Femur (tissue), 1 donor: Measurements from ENCODE around the gene TBC1D14.
"Not testable (repeated sequence)": the region's sequence is repeated elsewhere in the genome, so short reads cannot be mapped to it uniquely, and the experiment has no call there.

Source experiments
- DNase-seq: peaks from one replicate; pipeline ENCODE4 v3.0.0-alpha.2; 2017

TBC1D14 gene

DNA sequence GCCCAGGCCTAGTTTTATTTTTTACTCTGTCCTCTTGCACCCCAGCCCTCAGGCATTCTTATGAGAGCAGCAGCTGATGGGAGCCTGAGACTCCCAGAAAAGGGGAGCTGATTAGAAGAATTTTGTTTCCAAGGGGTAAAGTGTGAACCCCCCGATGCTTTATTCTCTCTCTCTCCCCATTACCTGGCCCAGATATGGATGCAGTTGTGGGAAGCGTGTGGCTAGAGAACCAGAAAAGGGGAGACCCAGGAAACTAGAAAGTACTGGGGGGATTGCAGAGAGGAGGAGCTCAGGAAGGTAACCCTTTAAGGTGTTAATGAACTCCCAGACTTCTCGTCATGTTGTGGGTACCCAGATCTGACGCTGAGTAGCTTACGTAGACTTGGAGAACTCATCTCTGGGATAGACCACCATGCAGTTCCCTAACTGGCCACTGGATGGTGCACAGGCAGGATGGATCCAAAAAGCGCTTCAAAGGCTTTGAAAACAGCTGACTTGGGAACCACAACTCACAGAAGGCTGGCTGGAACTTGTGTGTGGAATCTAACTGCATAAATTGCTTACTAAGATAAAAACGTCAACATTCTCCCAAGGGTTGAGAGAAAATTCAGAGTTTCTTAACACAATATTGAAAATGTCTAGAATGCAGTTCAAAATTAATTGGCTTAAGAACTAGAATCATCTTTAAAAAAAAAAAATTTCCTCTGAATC, 64.7 kb downstream of the TBC1D14 start:
- peak; percentile 92 for DNase-seq

DNA sequence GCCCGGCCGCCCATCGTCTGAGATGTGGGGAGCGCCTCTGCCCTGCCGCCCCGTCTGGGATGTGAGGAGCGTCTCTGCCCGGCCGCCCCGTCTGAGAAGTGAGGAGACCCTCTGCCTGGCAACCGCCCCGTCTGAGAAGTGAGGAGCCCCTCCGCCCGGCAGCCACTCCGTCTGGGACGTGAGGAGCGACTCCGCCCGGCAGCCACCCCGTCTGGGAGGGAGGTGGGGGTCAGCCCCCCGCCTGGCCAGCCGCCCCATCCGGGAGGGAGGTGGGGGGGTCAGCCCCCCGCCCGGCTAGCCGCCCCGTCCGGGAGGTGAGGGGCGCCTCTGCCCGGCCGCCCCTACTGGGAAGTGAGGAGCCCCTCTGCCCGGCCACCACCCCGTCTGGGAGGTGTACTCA, 68.2 kb downstream of the TBC1D14 start:
- DNase-seq = not testable (repeated sequence)

DNA sequence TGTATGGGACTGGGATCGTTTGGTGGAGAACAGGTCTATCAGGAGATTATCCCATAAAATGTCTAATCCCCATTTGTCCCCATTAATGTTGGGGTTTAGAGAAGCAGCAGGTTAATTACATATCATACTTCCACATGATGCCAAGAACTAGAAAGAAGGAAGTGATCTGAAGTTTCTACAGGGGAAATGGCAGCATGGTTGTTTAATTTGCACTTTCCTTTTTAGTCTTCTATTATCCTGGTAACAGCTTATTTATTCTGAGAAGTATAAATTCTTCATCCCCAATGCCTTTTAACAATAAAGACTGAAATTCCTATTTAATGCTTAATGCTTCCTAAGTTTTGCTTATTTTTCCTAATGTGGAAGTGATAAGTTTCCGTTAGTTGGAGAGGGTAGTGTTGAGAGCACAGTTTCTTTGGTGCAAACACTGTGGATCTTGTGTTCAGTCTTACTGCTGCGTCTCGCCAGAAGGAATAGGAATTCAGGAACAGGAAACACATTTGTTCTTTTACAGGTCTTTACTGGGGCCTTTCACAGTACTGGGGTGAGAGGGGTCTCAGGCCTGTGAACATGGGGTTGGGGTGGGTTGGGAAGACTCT, 74.0 kb downstream of the TBC1D14 start:
- DNase-seq = no peak

DNA sequence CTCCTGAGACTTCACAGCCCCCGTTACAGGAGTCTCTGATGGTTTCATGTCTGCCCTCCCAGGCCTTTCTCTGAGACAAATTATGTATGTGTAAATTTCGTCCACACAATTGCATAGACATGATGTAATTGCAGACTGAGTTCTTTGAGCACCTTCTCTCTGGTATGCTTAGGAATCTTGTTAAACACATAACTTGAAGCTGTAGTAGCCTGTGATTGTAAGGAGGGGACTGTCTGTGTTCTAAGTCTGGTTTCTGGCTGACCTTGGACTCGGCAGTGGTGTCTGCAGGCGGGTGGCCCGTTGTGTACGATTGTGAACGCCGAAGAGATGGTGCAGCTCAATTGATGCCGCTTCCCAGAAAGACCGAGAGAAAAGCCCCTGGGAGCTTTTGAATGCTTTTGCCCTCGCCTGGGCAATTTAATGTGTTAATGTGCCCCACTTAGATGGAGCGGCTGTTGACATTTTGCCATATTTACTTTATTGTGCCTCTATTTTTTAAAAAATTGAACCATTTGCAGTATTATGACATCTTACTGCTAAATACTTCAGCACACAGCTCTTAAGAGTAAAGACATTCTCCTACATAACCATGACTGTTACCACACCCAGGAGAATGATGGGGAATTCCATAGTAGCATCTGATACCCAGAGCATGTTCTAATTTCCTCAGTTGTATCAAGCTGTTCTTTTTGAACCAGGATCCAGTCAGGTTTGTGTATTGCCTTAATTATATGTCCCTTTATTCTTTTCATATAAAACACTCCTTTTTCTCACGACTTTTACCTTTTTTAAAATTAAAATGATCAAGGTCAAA, 75.2 kb downstream of the TBC1D14 start:
- no peak for DNase-seq

DNA sequence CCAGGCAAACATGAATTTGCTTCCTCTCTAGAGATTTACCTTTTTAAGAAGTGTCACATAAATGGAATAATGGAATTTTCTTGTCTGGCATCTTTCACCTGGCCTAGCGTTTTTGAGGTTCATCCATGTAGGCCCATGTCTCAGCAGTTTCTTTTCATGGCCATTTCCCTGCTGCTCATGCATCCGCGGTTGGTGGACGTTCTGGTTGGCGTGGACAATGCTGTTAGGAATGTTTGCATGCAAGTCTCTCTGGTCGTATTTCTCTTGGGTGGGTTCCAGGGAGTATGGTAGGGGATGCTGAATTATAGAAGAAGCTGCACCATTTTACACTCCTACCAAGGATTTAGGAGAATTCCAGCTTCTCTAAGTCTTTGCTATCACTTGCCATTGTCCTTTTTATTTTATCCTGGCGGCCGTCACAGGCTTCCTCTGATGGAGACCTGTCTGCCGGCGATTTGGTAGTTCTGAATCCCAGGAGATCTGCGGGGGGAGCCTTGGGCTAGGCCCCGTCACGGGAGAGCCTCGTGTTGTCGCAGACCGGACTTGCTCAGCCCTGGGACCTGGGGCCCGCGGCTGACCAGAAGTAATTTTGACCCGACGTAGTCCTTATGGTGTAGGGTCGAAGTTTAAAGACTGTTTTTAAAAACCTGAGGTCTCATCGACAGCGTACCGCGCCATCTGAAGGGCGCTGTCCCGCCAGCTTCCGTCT, 76.6 kb downstream of the TBC1D14 start:
- peak; percentile 58 for DNase-seq

DNA sequence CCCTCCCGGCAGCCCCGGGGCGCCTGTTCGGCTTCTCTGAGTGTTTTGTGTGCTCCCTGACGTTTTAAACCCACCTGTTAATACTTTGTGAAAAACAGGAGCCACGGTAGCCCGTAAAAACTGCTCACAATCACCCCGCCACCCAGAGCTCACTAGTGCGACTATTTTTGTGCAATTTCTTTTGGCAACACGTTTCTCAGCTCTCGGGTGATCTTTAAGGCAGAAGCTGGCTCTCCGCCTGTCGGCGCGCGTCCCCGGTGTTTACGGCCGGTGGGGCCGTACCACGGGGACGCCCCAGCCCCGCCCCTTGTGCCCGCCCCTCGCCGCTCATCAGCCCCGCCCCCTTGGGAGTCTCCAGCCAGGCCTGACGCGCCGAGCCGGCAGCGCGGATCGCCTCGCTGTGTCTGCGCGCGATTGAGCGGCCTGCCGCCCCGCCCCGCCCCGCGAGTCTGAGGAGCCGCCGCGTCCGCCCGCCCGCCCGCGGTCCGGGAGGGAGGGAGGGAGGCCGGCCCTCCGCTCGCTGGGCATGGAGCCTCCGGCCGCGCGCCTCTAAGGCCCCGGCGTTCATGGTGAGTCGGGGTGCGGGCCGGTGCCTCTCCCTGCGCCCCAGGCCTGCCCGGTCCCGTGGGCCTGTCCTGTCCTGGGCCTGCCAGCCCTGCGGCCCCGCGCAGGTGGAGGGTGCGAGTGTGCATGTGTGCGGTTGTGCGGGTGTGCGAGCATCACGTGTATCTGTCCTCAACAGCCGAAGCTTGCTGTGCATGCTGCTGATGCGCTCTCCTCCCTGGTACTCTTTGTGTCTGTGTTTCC, 77.4 kb downstream of the TBC1D14 start:
- peak; percentile 97 for DNase-seq

DNA sequence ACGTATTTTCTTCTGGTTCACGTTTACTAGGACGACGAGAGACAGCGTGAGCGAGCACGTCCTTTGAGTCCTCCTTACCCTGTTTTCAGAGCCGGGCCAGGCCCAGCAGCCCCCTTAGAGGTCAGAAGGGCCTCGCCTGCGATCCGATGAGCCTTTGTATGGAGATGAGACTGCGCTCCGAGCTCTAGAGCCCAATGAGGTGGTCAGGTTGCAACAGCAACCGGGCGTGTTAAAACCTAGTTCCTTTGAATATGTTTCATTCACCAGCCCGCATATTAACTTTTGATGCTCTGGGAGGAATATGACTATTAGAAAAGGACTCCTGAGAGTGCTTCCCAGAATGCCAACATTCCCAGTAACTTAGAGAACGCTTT, 77.9 kb downstream of the TBC1D14 start:
- DNase-seq = no peak

DNA sequence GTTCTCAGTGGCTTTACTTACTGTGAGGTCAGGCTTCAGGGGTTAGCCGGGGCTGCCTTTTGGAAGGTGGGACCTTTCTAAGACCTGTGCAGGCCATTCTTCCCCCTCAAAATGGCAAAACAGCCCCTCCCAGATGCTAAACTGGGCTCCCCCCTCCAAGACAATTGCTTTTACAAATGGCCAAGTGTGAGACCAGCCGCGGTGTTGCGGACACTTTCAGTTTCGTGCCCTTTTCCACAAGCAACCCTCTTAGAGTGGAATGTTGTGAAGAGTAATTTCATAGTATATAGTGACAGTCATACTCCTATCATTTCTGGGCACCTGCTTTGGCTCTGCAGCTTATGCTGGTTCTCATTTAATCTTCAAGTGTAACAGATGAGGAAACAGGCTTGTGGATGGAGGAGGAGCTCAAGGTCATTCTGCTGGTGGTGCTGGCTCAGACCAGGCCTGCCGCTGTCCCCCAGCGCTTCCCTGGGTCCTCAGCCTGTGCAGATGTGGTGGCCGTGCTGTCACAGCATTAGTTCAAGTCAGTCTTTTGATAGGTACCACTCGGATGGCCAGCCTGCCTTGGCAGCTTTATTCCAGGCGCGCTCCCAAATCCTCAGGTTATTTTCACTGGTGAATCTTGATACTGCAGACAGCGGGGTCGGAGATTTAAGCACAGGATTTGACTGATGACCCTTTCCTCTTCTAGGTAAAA, 78.5 kb downstream of the TBC1D14 start:
- DNase-seq = no peak

DNA sequence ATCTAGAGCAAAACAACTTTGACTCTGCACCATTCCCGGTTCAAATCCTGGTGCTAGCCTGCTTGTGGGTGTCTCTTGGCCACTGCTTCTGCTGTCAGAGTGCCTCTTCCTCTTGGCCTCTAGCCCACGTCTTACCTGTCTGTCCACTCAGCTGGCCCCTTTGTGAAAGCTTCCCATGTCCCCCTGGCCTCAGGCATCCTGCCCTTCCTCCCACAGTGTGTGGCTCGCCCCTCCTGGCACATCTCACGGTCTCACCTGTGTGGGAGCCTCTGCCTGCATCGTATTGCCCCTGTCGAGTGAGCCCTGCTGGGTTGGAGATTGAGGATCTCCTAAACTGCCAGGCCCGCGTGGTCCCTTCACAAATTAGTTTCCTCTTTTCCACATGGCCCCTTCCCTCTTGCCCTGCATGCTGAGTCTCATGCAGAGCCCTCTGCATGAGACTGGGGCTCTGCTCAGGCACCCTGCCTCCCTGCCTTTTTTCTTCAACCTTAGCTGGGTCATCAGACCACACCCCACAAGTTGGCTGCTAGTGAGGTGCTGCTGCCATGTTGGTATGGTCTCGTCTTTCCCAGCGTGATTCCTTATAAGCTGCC, 79.8 kb downstream of the TBC1D14 start:
- DNase-seq = no peak

DNA sequence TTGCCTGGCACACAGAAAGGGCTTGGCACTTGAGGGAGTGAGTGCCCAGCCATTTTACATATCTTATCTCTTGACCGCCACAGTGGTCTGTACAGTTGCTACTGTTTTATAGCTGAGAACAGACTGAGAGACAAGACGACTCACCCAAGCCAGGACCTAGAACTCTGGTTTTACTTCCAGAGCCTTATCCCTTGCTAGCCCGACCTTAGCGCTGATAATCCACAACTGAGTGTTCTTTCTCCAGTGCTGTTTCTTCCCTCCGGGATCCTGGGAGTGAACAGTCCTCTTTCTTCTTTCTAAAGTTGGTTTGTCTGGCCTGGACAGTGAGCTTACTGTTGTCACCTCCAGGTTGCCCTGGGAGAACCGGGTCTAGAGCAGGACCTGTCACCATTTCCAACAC, 81.0 kb downstream of the TBC1D14 start:
- DNase-seq = no peak

DNA sequence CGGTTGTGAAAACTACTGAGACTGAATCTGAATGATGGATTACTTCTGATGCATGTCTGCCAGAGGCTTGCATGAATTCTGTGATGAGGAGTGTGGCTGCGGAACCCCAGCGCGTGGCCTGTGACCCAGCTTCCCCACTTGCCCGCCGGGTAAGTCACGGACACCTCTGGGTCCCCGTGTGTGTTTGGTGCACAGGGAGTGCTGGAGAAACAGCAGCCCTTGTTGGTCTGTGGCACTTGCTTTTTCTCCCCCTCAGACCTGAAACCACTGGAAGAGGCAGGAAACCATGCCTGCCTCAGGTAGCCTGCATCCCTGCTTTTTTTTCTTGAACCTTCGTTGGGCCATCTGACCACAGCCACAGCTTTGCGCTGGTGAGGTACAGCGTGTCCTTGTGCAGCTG, 81.6 kb downstream of the TBC1D14 start:
- DNase-seq = no peak

DNA sequence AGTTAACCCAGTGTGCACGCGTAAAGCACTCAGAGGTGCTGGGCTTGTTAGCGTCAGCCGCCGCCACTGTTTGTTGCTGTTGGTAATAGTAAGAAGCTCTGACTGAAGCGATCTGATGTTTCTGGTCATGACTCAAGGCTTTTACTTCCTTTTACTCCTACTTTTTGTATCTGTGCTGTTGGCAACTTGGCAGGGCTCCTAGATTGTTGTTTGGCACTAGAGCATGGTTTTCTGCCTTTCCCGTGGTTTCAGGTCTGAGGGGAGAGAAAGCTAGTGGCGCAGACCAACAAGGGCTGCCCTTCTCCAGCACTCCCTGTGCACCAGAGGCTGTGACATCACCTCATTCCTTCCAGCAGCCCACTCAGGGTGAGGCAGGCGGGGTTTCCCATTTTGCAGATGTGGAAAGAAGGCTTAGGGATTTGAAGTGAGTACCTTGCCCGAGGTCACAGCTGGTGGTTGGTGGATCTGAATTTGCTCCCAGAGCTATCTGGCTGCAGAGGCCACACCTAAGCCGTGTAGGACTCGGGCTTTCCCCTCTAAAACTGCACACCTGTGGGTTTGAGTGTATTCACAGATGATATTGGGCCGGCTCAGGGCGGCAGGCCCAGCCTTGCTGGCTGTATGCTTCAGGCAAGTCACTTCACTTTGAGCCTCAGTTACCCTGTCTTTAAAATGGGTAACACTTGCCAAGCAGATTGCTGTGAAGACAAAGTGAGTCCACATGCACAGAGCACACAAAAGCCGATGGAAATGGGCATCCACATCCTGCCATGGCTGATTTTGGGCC, 82.3 kb downstream of the TBC1D14 start:
- DNase-seq = peak; percentile 52

DNA sequence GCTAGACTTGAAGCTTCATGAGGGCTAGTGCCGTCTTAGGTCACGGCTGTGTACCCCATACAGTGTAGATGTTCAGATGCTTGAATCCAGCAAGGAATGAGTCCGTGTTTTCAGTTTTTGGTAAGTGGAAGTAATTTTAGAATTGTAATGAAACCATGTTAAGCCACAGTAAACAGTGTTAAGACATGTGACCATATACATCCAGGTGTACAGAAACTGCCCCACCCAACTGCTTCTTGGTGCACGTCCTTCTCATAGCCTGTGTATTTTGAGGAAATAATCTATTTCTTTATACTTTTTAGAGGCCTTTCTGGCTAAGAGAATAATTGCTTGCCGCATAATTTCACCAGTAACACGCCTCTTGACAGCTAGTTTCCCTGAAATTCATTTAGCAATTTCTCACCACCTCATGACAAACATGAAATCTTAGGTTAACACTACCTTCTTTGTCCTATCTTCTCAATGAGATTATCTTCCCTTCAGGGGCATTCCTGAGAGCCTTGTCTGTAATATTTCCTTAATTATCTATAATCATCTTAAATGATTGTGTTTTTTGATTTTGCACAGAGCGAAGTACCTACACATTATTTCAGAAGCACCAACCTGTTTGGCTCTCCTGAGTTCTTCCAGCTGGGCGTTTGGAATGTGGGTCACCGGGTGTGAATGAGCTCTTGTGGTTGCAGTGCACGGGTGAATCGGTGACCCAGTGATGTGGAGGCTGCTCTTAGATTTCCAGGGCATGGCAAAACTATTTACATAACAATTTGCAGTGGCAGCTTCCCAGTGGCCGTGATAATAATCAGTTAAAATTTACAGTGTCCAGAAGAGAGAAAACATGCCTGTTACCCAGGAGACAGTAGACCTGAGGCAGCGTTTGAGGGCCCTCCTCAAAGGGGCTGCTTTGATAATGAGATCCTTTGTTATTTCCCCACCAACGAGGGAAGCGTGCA, 83.4 kb downstream of the TBC1D14 start:
- peak; percentile 10 for DNase-seq

DNA sequence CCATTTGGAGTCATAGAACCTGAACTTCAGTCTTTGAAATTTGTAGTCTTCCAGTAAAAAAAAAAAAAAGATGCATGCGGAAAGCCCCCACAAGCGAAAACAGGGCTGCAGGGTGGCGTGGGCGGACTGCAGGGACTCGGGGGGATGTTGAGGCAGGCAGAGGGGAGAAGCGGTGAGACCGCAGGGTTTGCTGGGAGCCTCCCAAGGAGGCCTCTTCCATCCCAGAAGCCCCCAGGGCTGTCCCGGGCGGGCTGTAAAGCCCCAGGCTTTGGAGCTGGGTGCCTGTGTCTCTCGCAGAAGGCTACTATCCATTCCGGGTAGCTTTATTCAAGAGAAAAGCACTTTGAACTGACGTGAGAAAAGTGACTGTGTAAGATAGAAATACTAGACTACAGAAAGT, 86.9 kb downstream of the TBC1D14 start:
- peak; percentile 6 for DNase-seq

DNA sequence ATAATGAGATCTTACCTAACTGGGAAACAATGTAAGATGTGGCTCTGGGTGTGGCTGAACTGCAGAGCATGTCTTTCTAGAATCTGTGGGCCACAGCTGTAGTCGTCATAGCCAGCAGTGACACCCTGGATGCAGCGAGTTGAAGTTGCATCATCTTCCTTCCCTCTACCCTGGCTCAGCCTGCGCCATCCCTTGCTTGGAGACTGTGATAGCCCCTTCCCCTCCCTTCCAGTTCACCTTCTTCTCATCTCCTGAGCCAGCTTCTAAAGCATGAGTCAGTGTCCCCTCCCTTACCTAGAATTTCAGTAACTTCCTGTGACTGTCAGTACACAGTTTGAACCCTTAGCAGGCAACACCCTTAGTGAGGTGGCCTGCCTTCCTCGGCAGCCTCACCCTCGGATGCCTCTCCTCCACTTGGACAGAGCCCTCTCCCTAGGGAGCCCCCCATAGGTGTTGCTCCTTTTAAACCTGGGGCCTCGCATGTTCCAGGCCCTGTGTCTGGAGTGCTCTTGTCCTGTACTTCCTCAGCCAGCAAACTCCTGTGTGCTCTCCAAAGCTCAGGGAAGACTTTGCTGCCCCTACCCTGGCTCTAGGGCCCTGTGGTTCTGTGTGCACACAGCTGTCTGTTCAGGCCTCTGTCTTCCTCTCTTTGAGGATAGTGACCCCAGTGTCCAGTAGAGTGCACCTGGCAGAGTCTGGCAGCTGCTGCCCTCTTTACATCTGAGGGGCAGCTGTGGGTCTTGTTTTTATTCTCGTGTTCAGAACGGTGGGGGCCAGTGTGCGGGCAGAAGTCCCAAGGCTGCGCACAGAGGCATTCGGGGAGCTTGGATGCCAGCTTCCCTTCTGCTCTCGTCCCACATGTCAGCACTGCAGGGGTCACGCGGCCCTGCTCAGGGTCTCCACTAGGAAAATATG, 89.8 kb downstream of the TBC1D14 start:
- peak; percentile 46 for DNase-seq

DNA sequence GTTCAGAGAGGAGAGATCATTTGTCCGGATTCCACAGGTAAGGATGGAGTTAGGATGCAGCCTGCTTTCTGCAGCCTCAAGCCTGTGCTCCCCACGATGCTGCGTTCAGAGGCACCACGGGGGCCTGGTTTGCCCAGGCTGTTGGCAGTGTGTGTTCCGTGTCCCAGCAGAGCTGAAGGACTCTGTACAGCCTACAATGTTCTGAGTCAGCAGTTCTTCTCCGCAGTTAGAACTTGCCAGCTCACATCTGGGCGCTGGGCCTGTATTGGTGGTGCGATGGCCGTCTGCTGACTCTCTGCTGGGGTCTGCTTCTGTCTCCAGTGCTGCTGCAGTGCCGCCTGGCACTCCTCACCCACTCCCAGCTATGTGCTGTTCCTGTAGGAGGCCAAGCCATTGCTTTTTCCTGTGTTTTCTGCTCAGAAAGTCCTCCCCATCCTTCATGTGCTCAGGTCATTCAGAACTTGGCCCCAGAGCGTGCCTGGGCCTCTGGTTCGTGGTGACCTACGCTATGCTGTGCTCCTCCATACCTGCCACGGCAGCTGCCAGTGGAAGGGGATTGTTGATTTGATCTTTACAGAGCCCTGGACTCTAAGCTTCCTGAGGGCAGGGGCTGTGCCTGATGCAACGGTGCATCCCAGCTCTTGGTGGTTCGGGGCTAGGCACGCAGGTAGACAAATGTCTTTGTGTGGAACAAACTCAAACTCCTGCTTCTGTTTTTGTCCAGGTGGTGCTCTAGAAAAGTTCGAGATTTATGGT, 91.0 kb downstream of the TBC1D14 start:
- DNase-seq = peak; percentile 10

DNA sequence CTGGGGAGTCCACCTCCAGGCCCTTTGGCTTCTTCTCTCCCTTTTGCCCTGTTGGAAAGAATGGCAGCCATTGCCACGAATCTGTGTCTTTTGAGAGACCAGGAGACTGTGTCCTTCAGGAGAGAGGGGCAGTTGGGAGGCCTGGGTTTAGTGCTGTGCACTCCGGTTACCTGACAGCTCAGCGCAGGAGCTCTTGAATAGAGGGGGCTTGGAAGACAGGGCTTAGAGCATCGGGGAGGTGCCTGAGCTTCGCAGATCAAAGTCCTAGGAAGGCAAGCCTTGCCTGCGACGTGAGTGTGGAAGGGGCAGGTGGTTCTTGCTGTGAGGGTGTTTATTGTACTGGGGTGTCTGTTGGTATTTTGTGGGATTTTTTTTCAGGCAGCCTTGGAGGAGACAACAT, 91.6 kb downstream of the TBC1D14 start:
- DNase-seq = no peak

DNA sequence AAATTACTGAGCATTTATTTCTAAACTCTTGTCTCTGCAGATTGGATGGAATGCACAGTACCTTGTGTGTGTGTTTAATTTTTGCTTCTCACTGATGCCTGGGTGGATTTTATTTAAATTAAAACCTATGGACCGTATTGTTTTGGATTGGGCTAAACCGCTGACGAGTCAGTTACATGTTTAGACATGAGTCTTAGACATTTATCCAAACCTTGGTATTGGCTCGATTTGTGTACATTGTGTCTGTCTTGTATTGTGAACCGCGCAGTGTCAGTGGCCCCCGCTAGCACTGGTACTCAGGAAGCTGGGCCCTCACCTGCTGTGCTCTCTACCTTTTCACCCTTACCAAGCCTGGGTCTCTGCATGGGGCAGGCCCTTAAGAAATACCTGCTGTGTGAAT, 92.7 kb downstream of the TBC1D14 start:
- DNase-seq = no peak
